Amniotic epithelial cell (primary cell): ENCODE data around the gene PATZ1.
"Not testable (repeated sequence)": the region's sequence is repeated elsewhere in the genome, so short reads cannot be mapped to it uniquely, and the experiment has no call there.

Experiments
- DNase-seq: peaks from one replicate; pipeline ENCODE4 v3.0.0-alpha.2; 2010; ENCODE audit warnings: low read depth

The PATZ1 gene

DNA sequence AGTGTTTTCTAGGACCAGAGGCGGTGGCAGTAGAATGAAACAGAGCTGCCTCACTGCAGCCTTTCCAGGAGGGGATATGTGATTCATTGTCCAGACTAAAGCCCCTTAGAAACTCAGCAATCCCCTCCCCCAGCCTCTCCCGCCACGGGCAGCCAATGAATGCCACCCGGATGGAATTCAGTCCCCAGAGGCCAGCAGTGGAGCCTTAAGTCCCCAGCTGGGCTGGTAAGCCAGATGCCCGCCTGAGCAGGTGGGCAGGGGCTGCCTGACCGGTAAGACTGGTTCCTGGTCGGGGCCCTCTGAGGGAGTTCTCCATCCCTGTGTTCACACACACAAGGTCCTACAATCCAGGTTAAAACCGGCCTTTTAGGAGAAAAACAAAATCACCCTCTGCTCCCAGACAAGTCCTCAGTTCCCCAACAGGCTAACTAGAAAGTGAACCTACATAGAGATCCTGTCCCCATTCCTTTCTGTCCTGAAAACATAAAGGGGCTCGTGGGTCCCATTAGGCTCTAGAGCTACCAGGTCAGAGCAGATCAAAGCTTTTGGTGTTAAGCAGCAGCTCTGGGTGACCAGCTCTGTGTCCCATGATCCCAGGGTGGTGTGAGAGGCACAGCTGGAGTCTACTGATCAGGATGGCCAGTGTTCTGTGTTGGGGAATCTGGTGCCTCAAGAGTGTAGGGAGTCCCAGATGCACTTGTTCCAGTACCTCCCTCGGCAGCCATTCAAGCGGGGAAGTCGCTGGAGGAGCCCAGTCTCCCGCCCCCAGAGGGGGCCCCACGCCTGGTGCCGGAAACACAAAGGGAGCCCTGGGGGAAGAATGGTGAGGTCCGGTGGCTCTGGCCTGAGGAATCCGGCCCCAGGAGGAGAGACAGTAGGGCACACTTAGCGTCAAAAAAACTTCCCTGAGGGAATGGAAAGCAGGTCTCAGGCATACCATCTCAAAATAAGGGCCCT is 2.6 kb downstream of the PATZ1 start:
- no peak for DNase-seq

GRCh38 chr22:31342389-31343140 is 3.6 kb downstream of the PATZ1 start:
- no peak for DNase-seq

DNA sequence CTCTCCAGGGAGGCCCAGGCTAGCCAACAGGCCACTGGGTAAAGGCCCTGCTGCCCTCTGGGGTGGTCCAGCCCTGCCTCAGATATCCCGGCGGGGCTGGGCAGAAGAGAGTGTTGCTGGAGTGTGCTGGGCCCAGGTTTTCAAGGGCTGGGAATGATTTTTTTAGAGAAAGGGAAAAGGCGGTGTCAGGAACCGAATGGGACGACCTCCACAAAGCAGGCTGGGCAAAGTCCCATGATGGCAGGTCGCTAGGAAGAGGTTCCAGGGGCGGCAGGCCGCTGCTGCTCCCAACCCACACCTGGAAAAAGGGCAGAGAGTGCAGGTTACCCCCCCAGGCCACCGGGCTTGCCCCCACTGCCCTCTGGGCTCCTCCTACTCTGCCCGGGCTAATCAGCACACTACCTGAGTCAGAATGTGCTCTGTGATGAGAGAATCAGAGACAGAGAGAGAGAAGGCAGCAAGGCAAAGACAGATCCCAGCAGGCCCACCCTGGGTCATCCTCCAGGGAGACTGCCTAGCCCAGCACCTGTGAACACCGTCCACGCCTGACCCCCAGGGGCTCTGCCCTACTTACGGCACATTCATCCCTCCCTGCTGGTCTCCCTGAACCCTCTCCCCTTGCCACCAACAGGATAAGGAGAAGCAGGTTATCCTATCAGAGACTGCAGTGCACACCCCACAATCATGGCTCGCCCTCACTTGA is 4.6 kb downstream of the PATZ1 start:
- DNase-seq, result no peak

DNA sequence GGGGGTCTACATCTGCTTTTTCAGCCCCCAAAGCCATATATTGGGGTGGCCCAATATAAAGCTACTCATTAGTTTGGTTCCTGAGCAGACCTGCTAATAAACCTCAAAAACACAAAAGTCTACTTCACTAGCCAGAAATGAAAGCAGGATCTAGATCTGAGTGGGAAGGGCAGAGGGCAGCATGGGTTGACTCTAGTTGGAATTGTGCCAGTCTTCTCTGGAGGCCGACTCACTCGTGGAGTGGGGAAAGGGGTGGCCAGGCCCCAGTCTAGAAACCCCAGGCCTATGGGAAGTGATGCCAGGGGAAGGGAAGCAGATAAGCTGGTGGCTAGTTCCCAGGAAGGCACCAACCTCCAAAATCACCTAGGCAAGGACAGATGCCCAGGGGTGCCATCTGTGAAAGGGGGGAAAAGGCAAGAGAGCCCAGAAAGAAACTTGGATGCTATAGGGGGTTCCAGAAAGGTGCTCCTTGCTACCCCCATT is 5.3 kb downstream of the PATZ1 start:
- DNase-seq, result no peak

- no peak for DNase-seq
Observed at GRCh38 chr22:31340360-31340759, 5.8 kb downstream of the PATZ1 start.

DNA sequence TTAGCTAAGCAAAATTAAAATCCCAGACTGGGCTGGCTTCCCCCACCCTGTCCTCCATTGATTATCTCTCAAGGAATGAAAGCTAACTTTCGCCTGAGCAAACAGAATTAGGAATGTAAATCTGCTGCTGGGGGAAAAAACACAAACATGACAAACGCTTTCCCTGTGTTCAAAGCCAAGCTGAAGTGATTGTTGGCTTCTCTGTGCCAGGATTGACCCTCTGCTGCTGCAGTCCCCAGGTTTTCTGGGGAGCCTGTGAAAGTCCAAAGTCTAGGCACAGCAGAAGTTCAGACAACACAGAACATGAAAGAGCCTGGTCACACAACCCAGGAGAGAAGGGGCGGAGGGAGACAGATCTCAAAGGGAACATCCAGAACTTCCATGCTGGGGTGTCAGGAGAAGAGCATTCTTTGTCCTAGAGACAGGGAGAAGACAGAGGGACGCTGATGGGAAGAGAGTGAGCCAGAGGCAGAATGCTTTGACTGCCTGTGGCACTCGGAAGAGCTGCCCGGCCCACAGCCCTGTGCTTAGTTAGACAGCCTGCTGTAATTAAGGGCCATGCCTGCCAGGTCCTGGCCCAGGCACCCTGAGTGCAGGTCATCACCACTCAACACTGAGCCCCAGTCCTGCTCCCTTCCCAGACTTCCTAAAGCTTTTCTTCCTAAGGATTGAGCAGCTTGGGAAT is 6.9 kb downstream of the PATZ1 start:
- no peak for DNase-seq

DNA sequence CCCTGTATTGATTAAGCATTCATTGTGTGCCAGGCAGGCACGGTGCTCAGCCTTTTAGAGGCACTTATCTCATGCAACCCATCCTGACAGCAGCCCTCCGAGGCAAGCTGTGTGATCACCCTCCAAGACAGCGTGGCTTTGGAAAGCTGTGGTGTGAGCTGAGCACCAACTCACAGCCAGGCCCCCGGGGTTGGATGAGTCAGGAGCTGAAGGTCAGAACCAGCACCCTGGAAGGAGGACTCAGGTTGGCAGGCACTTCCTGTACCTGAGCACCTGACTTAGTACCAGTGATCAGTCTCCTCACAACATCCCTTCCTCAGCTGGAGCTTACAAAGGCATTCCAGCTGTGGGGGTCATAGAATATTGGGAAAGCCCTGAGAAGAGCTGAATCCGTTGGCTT is 9.0 kb downstream of the PATZ1 start:
- no peak for DNase-seq

- DNase-seq, result no peak
Observed at GRCh38 chr22:31334329-31334728, 11.8 kb downstream of the PATZ1 start.

DNA sequence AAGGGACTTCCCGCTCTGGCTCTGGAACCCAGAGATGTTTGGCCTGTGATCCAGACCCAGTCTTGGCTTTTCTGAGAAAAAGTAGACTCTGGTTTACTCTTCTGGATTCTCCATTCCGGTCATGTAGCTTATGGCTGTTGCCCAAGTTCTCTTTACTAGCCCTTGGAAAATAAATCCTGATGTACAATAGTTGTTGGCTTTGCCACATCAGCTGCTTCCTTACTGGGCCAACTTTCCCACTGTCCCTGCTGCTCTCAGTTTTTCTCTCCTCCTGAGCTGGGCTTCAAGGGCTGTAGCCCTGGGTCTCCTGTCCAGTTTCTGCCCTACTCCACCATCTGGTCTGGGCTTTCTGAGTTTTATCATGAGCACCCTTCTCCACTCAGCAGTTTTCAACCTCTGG is 12.5 kb downstream of the PATZ1 start:
- no peak for DNase-seq

GRCh38 chr22:31332886-31333285 is 13.3 kb downstream of the PATZ1 start:
- no peak for DNase-seq

DNA sequence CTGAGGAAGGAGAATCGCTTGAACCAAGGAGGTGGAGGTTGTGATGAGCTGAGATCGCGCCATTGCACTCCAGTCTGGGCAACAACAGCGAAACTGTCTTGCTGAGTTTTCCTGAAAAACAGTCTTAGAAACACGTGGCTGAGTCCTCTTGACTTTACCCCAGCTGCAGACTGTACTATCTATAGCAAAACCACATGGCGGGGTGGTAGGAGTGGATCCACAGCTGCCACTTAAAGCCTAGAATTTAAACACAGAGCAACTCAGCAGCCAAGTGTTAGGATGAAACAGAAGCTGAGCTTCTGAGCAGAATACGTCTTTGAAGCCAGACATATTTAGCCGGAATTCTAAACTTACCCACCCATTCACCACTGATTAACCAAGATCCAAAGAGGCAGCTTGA is 14.1 kb downstream of the PATZ1 start:
- no peak for DNase-seq

- DNase-seq, result no peak
Observed at GRCh38 chr22:31329453-31330215, 16.5 kb downstream of the PATZ1 start.

- DNase-seq, result peak; percentile 79
Observed at GRCh38 chr22:31329029-31329428, 17.1 kb downstream of the PATZ1 start.

- DNase-seq, result no peak
Observed at GRCh38 chr22:31328544-31328960, 17.6 kb downstream of the PATZ1 start.

DNA sequence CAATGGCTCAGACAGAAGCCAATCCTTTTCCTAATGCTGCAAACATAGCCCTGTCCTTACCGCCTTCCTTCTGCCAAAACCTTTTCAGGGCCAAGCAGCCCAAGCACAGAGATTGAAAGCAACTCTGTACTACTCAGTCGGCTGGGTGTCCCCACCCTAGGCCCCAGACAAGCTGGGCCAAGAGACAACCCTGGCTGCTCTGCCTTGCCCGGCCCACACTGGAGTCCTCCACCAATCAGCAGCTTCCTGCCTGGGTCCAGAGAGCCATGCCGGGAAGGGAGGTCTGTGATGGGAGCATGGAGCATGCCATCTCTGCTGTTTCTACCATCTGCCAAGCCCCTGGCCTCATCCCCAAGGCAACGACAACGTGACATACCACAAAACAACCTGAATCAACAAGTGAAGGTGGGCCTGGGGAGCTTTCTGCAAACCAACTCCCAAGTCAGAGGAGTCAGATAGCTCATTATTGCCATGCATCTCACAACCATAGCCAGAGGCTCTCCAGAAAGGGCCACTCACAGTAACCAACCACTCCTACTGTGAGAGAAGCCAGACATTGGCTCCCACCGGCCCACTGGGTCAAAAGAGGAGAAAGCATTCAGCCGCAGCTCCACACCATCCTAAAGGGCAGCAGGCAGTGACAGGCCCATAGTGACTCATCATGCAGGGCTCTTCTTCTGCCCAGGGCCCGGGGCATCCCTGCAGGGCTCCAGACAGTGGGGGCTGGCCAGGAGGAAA is 18.2 kb downstream of the PATZ1 start:
- DNase-seq, result no peak

- no peak for DNase-seq
Observed at GRCh38 chr22:31326877-31327276, 19.3 kb downstream of the PATZ1 start.

GRCh38 chr22:31323578-31324550 is 22.3 kb downstream of the PATZ1 start:
- no peak for DNase-seq

- no peak for DNase-seq
Observed at GRCh38 chr22:31321421-31321820, 24.7 kb downstream of the PATZ1 start.

GRCh38 chr22:31314220-31314619 is 31.9 kb downstream of the PATZ1 start:
- not testable (repeated sequence) for DNase-seq
